NCI-H446 (cell line): ENCODE measurements around the gene SAMM50.
A peak's percentile ranks its signal among the peaks of the same experiment; 100 is the strongest.

ENCODE experiments used
- DNase-seq, 2 experiments: peaks; one replicate each; lab custom pipeline; 2025; lab: John Stamatoyannopoulos, UW

SAMM50 gene

GRCh38 chr22:44029069-44029468 lies 73.8 kb downstream of the SAMM50 start:
- no peak for DNase-seq

- no peak for DNase-seq
Measured at GRCh38 chr22:44030051-44030701, 74.9 kb downstream of the SAMM50 start.

GRCh38 chr22:44030702-44031082 lies 75.5 kb downstream of the SAMM50 start:
- DNase-seq, result no peak

- no peak for DNase-seq
Measured at GRCh38 chr22:44031158-44031952, 76.1 kb downstream of the SAMM50 start.

- DNase-seq, result no peak
Measured at GRCh38 chr22:44032126-44032730, 77.0 kb downstream of the SAMM50 start.

- no peak for DNase-seq
Measured at GRCh38 chr22:44033287-44033686, 78.0 kb downstream of the SAMM50 start.

- no peak for DNase-seq
Measured at GRCh38 chr22:44033694-44034093, 78.5 kb downstream of the SAMM50 start.

DNA sequence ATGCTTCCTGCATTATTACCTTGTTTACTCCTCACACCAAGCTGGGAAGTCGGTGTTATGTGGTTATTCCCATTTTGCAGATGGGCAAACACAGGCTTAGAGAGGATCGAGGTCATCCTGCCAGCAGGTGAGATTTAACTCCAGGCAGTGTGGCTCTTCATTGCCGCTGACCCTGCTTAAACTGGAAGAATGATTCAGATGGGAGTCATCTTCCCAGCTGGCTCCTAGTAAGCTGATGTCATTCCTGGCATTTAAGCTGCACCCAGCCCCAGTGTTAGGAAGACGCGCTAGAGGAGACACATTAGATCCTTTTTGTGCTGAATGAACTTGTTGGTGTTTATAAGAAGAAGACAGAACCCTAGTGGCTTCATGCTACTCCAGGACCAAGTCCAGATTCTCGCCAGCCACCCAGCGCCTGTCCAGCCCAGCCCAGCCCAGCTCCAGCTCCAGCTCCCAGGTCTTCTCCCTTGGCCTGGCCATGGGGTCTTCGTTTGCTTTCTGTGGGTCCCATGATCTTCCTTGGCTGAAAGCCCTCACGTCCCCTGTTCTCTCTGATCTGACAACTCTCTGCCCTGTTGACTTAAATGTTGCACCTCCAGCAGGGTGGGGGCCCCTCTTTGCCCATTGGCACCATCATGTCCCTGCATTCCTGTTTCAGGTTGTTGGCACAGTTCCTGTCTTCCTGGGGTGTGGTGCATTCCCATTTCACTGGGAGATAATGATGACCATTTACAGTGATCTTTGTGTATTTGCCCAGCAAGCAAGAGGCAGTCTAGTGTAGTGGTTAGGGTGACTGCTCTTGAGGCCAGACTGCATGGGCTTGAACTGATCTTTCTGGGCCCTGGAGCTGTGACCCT lies 82.5 kb downstream of the SAMM50 start:
- DNase-seq, result peak in 1 of 2 experiments; percentile 63

DNA sequence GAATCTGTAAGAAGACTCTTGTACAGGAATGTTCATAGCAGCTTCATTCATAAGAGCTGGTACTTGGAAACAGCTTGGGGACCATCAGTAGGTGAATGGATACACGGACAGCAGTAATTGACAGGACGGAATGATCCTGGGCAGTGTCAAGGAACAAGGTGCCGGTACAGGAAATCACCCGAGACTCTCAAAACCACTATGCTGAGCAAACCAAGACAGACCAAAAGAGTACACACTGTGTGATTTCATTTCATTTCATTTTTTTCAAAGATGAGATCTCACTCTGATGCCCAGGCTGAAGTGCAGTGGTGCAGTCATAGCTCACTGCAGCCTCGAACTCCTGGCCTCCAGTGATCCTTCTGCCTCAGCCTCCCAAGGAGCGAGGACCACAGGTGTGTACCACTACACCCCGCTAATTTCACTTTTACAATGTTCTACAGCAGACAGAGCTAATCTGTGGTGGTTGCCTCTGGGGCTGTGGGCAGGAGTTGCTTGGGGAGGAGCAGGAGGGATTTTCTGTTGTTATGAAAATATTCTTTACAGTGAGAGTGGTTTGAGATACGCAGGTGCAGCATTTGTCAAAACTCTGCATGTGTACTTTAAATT lies 84.4 kb downstream of the SAMM50 start:
- no peak for DNase-seq

DNA sequence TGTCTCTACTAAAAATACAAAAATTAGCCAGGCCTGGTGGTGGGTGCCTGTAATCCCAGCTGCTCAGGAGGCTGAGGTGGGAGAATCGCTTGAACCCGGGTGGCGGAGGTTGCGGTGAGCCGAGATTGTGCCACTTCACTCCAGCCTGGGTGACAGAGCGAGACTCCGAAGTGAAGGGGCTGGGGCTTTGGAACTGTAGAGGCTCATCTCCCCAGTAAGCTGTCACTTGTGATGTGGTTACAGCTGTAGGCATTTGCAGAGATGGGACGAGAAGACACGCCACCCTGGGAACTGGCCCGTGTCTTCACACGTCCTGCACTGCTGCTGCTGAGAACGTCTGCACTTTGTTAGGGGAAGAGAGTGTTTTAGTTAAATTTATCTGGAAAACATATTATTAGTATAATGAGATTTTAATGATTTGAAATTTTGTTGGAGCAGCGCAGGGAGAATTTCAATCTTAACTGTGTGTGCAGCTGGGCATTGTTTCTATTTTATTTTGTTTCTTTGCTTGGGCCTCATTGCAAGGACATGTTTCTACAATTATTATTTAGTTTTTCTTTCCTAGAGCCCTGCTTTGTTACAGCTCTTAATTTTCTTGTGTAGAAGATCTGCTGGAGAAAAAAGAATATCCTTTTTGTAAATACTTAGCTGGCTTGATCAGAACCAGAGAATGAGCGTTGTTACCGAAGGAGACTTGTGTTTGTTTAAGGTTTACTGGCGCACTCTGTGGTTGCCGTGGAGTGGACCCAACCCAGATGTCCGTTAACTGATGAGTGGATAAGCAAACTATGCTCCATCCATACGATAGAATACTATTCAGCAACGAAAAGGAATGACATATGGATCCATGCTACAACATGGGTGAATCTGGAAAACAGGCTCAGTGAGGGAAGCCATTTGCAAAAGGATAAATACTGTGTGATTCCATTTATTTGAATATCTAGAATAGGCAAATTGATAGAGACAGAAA lies 87.3 kb downstream of the SAMM50 start:
- no peak for DNase-seq

DNA sequence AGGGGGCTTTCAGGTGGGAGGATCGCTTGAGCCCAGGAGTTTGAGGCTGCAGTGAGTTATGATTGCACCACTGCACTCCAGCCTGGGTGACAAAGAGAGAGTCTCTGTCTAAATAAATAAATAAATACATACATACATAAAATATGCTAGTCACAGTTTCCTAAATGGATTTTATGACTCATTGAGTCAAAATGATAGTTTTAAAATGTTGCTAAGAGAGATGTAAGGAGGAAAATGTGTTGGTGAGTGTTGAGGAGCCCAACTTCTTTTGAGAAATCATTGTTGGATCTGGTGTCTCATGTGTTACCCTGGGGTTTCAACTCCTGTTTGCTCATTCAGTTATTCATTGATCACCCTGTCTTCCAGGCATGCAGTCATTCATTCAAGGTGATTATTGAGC lies 89.9 kb downstream of the SAMM50 start:
- no peak for DNase-seq
